Astrocyte (in vitro differentiated cells and primary cell): ENCODE results near the gene IL24.

ENCODE experiments used
- EZH2 ChIP-seq: IDR thresholded peaks from 2 replicates; pipeline ENCODE4 v1.6.1; 2012; ENCODE audit warnings: mild to moderate bottlenecking, low read length, inconsistent platforms; ENCODE audit not compliant: insufficient read depth
- TF ChIP-seq, protein P1 (sequence below): IDR thresholded peaks from 2 replicates; pipeline ENCODE4 v1.5.1; 2011; ENCODE audit warnings: low read depth, mild to moderate bottlenecking, inconsistent platforms, low read length, moderate library complexity; ENCODE audit not compliant: insufficient read depth

DNA sequence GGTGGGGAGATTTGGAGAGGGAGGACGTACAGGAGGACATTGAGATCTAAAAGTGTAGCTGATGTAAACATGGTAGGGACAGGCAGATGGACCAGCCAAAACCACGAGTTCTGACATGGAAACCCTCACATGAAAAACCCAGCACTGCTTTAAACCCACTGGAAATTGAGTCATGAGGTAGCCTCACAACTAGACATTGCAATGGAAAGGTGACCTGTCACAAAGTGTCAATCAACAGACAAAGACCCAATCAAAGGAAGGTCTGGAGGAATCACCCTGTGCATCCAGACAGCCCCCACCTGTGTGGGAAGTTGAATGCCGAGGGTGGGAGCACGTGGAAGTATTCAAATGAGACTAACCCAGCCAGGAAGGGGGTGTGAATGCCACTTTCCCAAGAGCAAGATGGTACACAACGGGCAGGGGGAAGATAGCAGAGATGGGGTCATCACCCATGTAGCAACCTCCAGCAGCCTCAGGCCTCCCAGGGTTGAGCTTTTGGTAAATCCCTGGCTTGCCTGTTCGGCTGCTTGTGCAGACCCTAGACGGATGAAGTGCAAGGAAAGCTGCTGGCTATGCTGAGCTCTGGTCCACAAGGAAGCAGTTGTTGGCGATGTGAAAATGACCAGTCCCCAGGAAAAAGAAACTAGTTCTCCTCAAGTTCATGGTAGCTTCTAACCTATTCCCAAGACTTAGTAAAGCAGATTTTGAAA lies 18.9 kb downstream of the IL24 start:
- TF ChIP-seq, protein P1, sequence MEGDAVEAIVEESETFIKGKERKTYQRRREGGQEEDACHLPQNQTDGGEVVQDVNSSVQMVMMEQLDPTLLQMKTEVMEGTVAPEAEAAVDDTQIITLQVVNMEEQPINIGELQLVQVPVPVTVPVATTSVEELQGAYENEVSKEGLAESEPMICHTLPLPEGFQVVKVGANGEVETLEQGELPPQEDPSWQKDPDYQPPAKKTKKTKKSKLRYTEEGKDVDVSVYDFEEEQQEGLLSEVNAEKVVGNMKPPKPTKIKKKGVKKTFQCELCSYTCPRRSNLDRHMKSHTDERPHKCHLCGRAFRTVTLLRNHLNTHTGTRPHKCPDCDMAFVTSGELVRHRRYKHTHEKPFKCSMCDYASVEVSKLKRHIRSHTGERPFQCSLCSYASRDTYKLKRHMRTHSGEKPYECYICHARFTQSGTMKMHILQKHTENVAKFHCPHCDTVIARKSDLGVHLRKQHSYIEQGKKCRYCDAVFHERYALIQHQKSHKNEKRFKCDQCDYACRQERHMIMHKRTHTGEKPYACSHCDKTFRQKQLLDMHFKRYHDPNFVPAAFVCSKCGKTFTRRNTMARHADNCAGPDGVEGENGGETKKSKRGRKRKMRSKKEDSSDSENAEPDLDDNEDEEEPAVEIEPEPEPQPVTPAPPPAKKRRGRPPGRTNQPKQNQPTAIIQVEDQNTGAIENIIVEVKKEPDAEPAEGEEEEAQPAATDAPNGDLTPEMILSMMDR, result no peak
- no peak for TF ChIP-seq EZH2
